Stimulated activated CD8-positive, alpha-beta memory T cell treated with anti-CD3 and anti-CD28 coated beads, Interleukin-12 subunit alpha, Interleukin-12 subunit beta, amount 100 ng/mL, for 24 hours (primary cell): ENCODE measurements around the gene RAB35.
A peak's percentile ranks its signal among the peaks of the same experiment; 100 is the strongest.

Experiments
- DNase-seq: peaks from one replicate; pipeline ENCODE4 v3.0.0-alpha.2; 2020; ENCODE audit errors: extremely low read depth

RAB35 gene

GRCh38 chr12:120086801-120087621, 29.5 kb downstream of the RAB35 start:
- peak; percentile 99 for DNase-seq

GRCh38 chr12:120085920-120086645, 30.5 kb downstream of the RAB35 start:
- no peak for DNase-seq

GRCh38 chr12:120081641-120082040, 34.9 kb downstream of the RAB35 start:
- no peak for DNase-seq

- DNase-seq: no peak
Measured at GRCh38 chr12:120079411-120080400, 36.8 kb downstream of the RAB35 start.

- DNase-seq: no peak
Measured at GRCh38 chr12:120078868-120079267, 37.7 kb downstream of the RAB35 start.

GRCh38 chr12:120077260-120077659, 39.3 kb downstream of the RAB35 start:
- DNase-seq: no peak

- DNase-seq: no peak
Measured at GRCh38 chr12:120076651-120077050, 39.9 kb downstream of the RAB35 start.

GRCh38 chr12:120075034-120075616, 41.4 kb downstream of the RAB35 start:
- DNase-seq: no peak

GRCh38 chr12:120072472-120073249, 43.9 kb downstream of the RAB35 start:
- no peak for DNase-seq

GRCh38 chr12:120071493-120072020, 45.0 kb downstream of the RAB35 start:
- no peak for DNase-seq

GRCh38 chr12:120069278-120069677, 47.3 kb downstream of the RAB35 start:
- DNase-seq: no peak

GRCh38 chr12:120067901-120068300, 48.7 kb downstream of the RAB35 start:
- no peak for DNase-seq

GRCh38 chr12:120067084-120067869, 49.3 kb downstream of the RAB35 start:
- DNase-seq: no peak

GRCh38 chr12:120066341-120066740, 50.2 kb downstream of the RAB35 start:
- DNase-seq: no peak

- DNase-seq: no peak
Measured at GRCh38 chr12:120065472-120065871, 51.1 kb downstream of the RAB35 start.

- DNase-seq: no peak
Measured at GRCh38 chr12:120064054-120064940, 52.3 kb downstream of the RAB35 start.

GRCh38 chr12:120062976-120063579, 53.5 kb downstream of the RAB35 start:
- DNase-seq: no peak

GRCh38 chr12:120061575-120062214, 54.9 kb downstream of the RAB35 start:
- DNase-seq: no peak
